ENCODE data around the gene CNKSR1.

CNKSR1 gene

DNA sequence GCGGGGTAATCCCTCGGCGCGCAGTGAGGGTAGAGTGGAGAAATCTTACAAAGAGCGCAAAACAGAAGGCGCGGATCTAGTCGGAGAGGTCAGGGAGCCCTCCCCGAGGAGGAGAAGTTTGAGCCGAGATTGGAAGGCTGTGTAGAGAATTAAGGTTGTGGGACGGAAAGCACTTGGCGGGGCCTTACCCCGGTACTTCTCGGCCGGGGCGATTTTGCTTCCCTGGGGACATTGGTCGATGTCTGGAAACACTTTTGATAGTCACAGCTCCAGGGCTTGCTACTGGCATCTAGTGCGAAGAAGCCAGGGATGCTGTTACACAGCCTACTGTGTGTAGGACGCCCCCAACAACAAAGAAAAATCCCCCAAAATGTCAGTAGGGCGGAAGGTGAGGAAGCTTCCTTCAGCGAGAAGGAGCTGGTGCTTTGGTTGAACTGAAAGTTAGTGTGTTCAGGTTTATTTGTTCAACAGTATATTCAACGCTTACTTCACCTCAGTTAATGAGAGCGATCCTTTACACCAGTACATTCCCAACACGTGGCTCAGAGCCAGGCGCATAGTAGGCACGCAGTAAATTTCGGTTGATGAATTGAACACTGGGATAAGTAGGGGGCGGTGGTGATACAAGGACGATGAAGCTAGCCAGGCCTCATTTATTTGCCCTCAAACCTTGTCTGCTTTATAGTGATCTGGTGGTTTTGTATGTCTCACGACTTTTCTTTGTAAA lies 57.5 kb downstream of the CNKSR1 start:
- DNase-seq = no peak

GRCh38 chr1:26237230-26237966 lies 60.1 kb downstream of the CNKSR1 start:
- no peak for DNase-seq

Measured in T1000 (cell line).